A673 (cell line): ENCODE measurements around the gene BPIFB1. TPM values are rescaled to one million over a fixed set of nuclear protein-coding genes. Genes with fewer than 3 reads are reported as not detected.

Experiments
- BruUV-seq: library from RNA; stranded (reverse); fragments of 400-500 nt; replicated peaks from 2 replicates; lab custom pipeline; 2021; lab: Mats Ljungman, UMichigan
- CTCF ChIA-PET: fragments of 300-600 bp; sonication (Branson Sonifier 250); formaldehyde crosslinking; loops from one replicate; lab custom pipeline; 2022; ENCODE audit warnings: antibody characterized with exemption; lab: Charles Lee
- POLR2A ChIA-PET: fragments of 300-600 bp; sonication (Branson Sonifier 250); formaldehyde crosslinking; loops from one replicate; lab custom pipeline; 2022; ENCODE audit warnings: antibody characterized with exemption; ENCODE audit not compliant: low non-redundant PET; lab: Charles Lee
- DNase-seq: peaks from one replicate; pipeline ENCODE4 v3.0.0-alpha.2; 2015; ENCODE audit warnings: low spot score
- H3K27ac ChIP-seq: fragments of 200-600 bp; sonication (generic); 2 replicates; pipeline ENCODE4 v1.5.1; 2016; ENCODE audit warnings: mixed run types, low read depth, mild to moderate bottlenecking, mixed read lengths, antibody characterized with exemption, low read length; ENCODE audit not compliant: poor library complexity, severe bottlenecking
- H3K27me3 ChIP-seq: fragments of 200-600 bp; sonication (generic); replicated peaks from 2 replicates; pipeline ENCODE4 v1.6.1; 2017; ENCODE audit warnings: mixed run types, low read depth, mild to moderate bottlenecking, mixed read lengths, antibody characterized with exemption, low read length; ENCODE audit not compliant: insufficient read depth, poor library complexity
- H3K36me3 ChIP-seq: fragments of 200-600 bp; sonication (generic); 2 replicates; pipeline ENCODE4 v1.6.1; 2016; ENCODE audit warnings: mixed run types, mild to moderate bottlenecking, mixed read lengths, antibody characterized with exemption, low read length; ENCODE audit not compliant: insufficient read depth, poor library complexity, severe bottlenecking
- H3K4me1 ChIP-seq: fragments of 200-600 bp; sonication (generic); 2 replicates; pipeline ENCODE4 v1.6.1; 2017; ENCODE audit warnings: mixed run types, mild to moderate bottlenecking, mixed read lengths, antibody characterized with exemption, low read length; ENCODE audit not compliant: insufficient read depth, poor library complexity, severe bottlenecking
- H3K4me3 ChIP-seq: fragments of 200-600 bp; sonication (generic); 2 replicates; pipeline ENCODE4 v1.5.1; 2016; ENCODE audit warnings: low read depth, mixed run types, mild to moderate bottlenecking, mixed read lengths, low read length; ENCODE audit not compliant: poor library complexity, severe bottlenecking
- H3K9me3 ChIP-seq: fragments of 200-600 bp; sonication (generic); 2 replicates; pipeline ENCODE4 v1.6.1; 2016; ENCODE audit warnings: mixed run types, low read depth, mild to moderate bottlenecking, mixed read lengths, antibody characterized with exemption, low read length; ENCODE audit not compliant: poor library complexity, severe bottlenecking
- CTCF ChIP-seq: fragments of 300-800, 200-600 bp; sonication (generic); conservative IDR thresholded peaks from 2 replicates; pipeline ENCODE4 v1.5.1; 2017; ENCODE audit warnings: low read depth, mild to moderate bottlenecking, antibody characterized with exemption, low read length, moderate library complexity, mixed read lengths
- EZH2 ChIP-seq: fragments of 200-600 bp; sonication (generic); IDR thresholded peaks from 2 replicates; pipeline ENCODE4 v1.6.1; 2017; ENCODE audit warnings: borderline replicate concordance, low read depth, mild to moderate bottlenecking, mixed read lengths, antibody characterized with exemption, low read length; ENCODE audit not compliant: poor library complexity, severe bottlenecking
- intact Hi-C: fragments of 100-400 bp; cut with micrococcal nuclease; formaldehyde crosslinking; loops from one replicate; pipeline ENCODE4 v1.10.0; 2022; ENCODE audit not compliant: unreplicated experiment
- total RNA-seq: library from RNA; stranded (reverse); gene quantifications from 2 replicates; pipeline ENCODE4 v1.2.3, GENCODE V29; 2021

BPIFB1 gene
- total RNA-seq, 1 experiment from 2014 or later, result not detected

- Histone ChIP-seq H3K27me3 (peaks cover 70% of the 10 kb centered on the region), H3K27ac (no peak overlapping the region), H3K4me1 (no peaks in the 10 kb centered on the region), H3K36me3 (no peaks in the 10 kb centered on the region), H3K9me3 (no peaks in the 10 kb centered on the region), H3K4me3 (no peak overlapping the region)
- ChIA-PET CTCF (no interaction called here), POLR2A (no interaction called here)
- TF ChIP-seq EZH2 (no peak), CTCF (no peak)
- no peak for DNase-seq
- intact Hi-C loops, result no loop called here
- BruUV-seq, result no TSS peak
These were observed 7.1 kb upstream of the BPIFB1 start for GRCh38 chr20:33275871-33276270.

- Histone ChIP-seq H3K27ac (no peak overlapping the region), H3K4me1 (no peaks in the 10 kb centered on the region), H3K36me3 (no peaks in the 10 kb centered on the region), H3K4me3 (no peak overlapping the region), H3K9me3 (no peaks in the 10 kb centered on the region), H3K27me3 (peaks cover 64% of the 10 kb centered on the region)
- POLR2A ChIA-PET, result no interaction called here
- no peak for DNase-seq
- no peak for TF ChIP-seq EZH2
- TF ChIP-seq CTCF, result no peak
- intact Hi-C loops, result no loop called here
- CTCF ChIA-PET, result no interaction called here
- BruUV-seq, result no TSS peak
These were observed 6.5 kb upstream of the BPIFB1 start for GRCh38 chr20:33276303-33277113.

- ChIA-PET CTCF (no interaction called here), POLR2A (no interaction called here)
- intact Hi-C loops, result no loop called here
- no TSS peak for BruUV-seq
- no peaks in the 10 kb centered on the region for H3K9me3 ChIP-seq
- H3K36me3 ChIP-seq, result no peaks in the 10 kb centered on the region
- H3K27me3 ChIP-seq, result peaks cover 51% of the 10 kb centered on the region
- no peak overlapping the region for H3K4me3 ChIP-seq
- no peaks in the 10 kb centered on the region for H3K4me1 ChIP-seq
- no peak overlapping the region for H3K27ac ChIP-seq
- no peak for DNase-seq
- TF ChIP-seq CTCF (no peak), EZH2 (no peak)
These were observed 5.3 kb upstream of the BPIFB1 start for GRCh38 chr20:33277471-33278441.
